HCT116 (cell line): ENCODE results near the gene CHL1. TPM values are rescaled to one million over a fixed set of nuclear protein-coding genes. Genes with fewer than 3 reads are reported as not detected.

Experiments
- ATAC-seq: fragments of 200-7000 bp; cut with Tn5 transposase; 2 replicates; pipeline ENCODE4 v1.9.1; 2020; ENCODE audit warnings: mild to moderate bottlenecking, moderate library complexity
- BruUV-seq: library from RNA; stranded (reverse); fragments of 400-500 nt; replicated peaks from 2 replicates; lab custom pipeline; 2021; lab: Mats Ljungman, UMichigan
- CTCF ChIA-PET: fragments of 300-600 bp; sonication (Branson Sonifier 250); formaldehyde crosslinking; loops from one replicate; lab custom pipeline; 2021; ENCODE audit warnings: antibody characterized with exemption; lab: Charles Lee
- POLR2A ChIA-PET: fragments of 300-600, 350-600 bp; sonication (Branson Sonifier 250); formaldehyde crosslinking; loops from one replicate; lab custom pipeline; 2021; ENCODE audit warnings: antibody characterized with exemption; lab: Charles Lee
- RAD21 ChIA-PET, 2 experiments: fragments of 300-600 bp; sonication (Branson Sonifier 250); formaldehyde crosslinking; loops; one replicate each; lab custom pipeline; 2023; ENCODE audit warnings: low total read pairs in 2 of 2; ENCODE audit not compliant: uncharacterized antibody in 2 of 2, unreplicated experiment in 2 of 2, low non-redundant PET in 1 of 2; lab: Charles Lee
- DNase-seq: peaks from one replicate; pipeline ENCODE4 v3.0.0-alpha.2; 2010; ENCODE audit warnings: low read depth, low spot score
- H2AFZ ChIP-seq: fragments of 200-600 bp; shearing (Covaris generic), sonication (generic); 2 replicates; pipeline ENCODE4 v1.6.1; 2017; ENCODE audit warnings: low read depth, mixed run types, mixed read lengths, antibody characterized with exemption, low read length; ENCODE audit not compliant: poor library complexity, severe bottlenecking
- H3K27ac ChIP-seq: 2 replicates; pipeline ENCODE4 v1.5.1; 2012; ENCODE audit warnings: low read depth, low read length
- H3K27me3 ChIP-seq: fragments of 200-600 bp; sonication (generic); 2 replicates; pipeline ENCODE4 v1.6.1; 2016; ENCODE audit warnings: mixed run types, low read length, mixed read lengths; ENCODE audit not compliant: insufficient read depth
- H3K36me3 ChIP-seq, 2 experiments: fragments of 200-500 bp in 1 of 2; fragments of 200-600 bp in 1 of 2; sonication (Bioruptor generic) in 1 of 2; sonication (generic) in 1 of 2; 2 replicates each; pipeline versions ENCODE4 v1.5.1 to v1.6.1; 2014 to 2016; ENCODE audit warnings: low read length in 2 of 2, inconsistent platforms in 1 of 2, mixed read lengths in 1 of 2, mixed run types in 1 of 2; ENCODE audit not compliant: insufficient read depth in 2 of 2, control insufficient read depth in 1 of 2
- H3K4me1 ChIP-seq, 2 experiments: fragments of 200-600 bp in 1 of 2; sonication (generic) in 1 of 2; 2 replicates each; pipeline versions ENCODE4 v1.5.1 to v1.6.1; 2012 to 2017; ENCODE audit warnings: low read length in 2 of 2, inconsistent platforms in 1 of 2, mild to moderate bottlenecking in 1 of 2, mixed read lengths in 1 of 2, mixed run types in 1 of 2, moderate library complexity in 1 of 2; ENCODE audit not compliant: insufficient read depth in 2 of 2, control insufficient read depth in 1 of 2
- H3K4me2 ChIP-seq: fragments of 200-600 bp; sonication (generic); 2 replicates; pipeline ENCODE4 v1.6.1; 2017; ENCODE audit warnings: mixed run types, low read length, mixed read lengths
- H3K4me3 ChIP-seq, 2 experiments: fragments of 200-600 bp in 1 of 2; sonication (generic) in 1 of 2; replicated peaks in 1 of 2; 2 replicates each; pipeline ENCODE4 v1.5.1; 2011 to 2016; ENCODE audit warnings: low read length in 2 of 2, control low read depth in 1 of 2, low read depth in 1 of 2, mild to moderate bottlenecking in 1 of 2, mixed read lengths in 1 of 2, mixed run types in 1 of 2
- H3K79me2 ChIP-seq: fragments of 200-600 bp; sonication (generic); 2 replicates; pipeline ENCODE4 v1.6.1; 2017; ENCODE audit warnings: mild to moderate bottlenecking, mixed run types, low read length, moderate library complexity, mixed read lengths; ENCODE audit not compliant: insufficient read depth
- H3K9ac ChIP-seq: fragments of 200-600 bp; sonication (generic); 2 replicates; pipeline ENCODE4 v1.6.1; 2016; ENCODE audit warnings: low read length, mixed read lengths
- H3K9me2 ChIP-seq: fragments of 200-600 bp; sonication (generic), shearing (Covaris generic); 2 replicates; pipeline ENCODE4 v1.6.1; 2017; ENCODE audit warnings: mixed run types, mild to moderate bottlenecking, moderate library complexity; ENCODE audit not compliant: insufficient read depth
- H3K9me3 ChIP-seq, 2 experiments: fragments of 200-500 bp in 1 of 2; fragments of 200-600 bp in 1 of 2; sonication (Bioruptor generic) in 1 of 2; sonication (generic) in 1 of 2; 2 replicates each; pipeline ENCODE4 v1.6.1; 2014 to 2017; ENCODE audit warnings: low read length in 2 of 2, mixed read lengths in 2 of 2, inconsistent platforms in 1 of 2, low read depth in 1 of 2, mild to moderate bottlenecking in 1 of 2, mixed run types in 1 of 2, moderate library complexity in 1 of 2; ENCODE audit not compliant: control insufficient read depth in 1 of 2, insufficient read depth in 1 of 2
- H4K20me1 ChIP-seq: fragments of 200-600 bp; sonication (generic), shearing (Covaris generic); 2 replicates; pipeline ENCODE4 v1.6.1; 2017; ENCODE audit warnings: mixed run types, mild to moderate bottlenecking, moderate library complexity; ENCODE audit not compliant: insufficient read depth
- CBX3 ChIP-seq: IDR thresholded peaks from 2 replicates; pipeline ENCODE4 v1.6.1; 2012; ENCODE audit warnings: low read depth
- CTCF ChIP-seq, 3 experiments: fragments of 200-600 bp in 1 of 3; sonication (generic) in 1 of 3; IDR thresholded peaks in 2 of 3; conservative IDR thresholded peaks in 1 of 3; 2 replicates each; pipeline ENCODE4 v1.5.1; 2012 to 2017; ENCODE audit warnings: low read depth in 2 of 3, low read length in 2 of 3, antibody characterized with exemption in 1 of 3, borderline replicate concordance in 1 of 3, control low read depth in 1 of 3, mild to moderate bottlenecking in 1 of 3, mixed read lengths in 1 of 3, mixed run types in 1 of 3, moderate library complexity in 1 of 3; ENCODE audit not compliant: insufficient read depth in 1 of 3
- ELF1 ChIP-seq: IDR thresholded peaks from 2 replicates; pipeline ENCODE4 v1.6.1; 2012; ENCODE audit warnings: low read depth, borderline replicate concordance
- EZH2 ChIP-seq: fragments of 200-600 bp; sonication (generic); IDR thresholded peaks from 2 replicates; pipeline ENCODE4 v1.6.1; 2017; ENCODE audit warnings: antibody characterized with exemption, mixed run types
- EZH2phosphoT487 ChIP-seq: fragments of 200-600 bp; IDR thresholded peaks from 2 replicates; pipeline ENCODE4 v1.6.1; 2018; ENCODE audit warnings: antibody characterized with exemption, borderline replicate concordance
- JUND ChIP-seq: IDR thresholded peaks from 2 replicates; pipeline ENCODE4 v1.6.1; 2012
- MAX ChIP-seq: IDR thresholded peaks from 2 replicates; pipeline ENCODE4 v1.6.1; 2012
- POLR2A ChIP-seq: IDR thresholded peaks from 2 replicates; pipeline ENCODE4 v1.7.0; 2011; ENCODE audit warnings: borderline replicate concordance; ENCODE audit not compliant: insufficient read depth, insufficient read length; ENCODE audit errors: extremely low read depth
- POLR2AphosphoS5 ChIP-seq: IDR thresholded peaks from 2 replicates; pipeline ENCODE4 v1.6.1; 2011; ENCODE audit warnings: mild to moderate bottlenecking, low read depth, low read length, moderate library complexity
- RAD21 ChIP-seq: IDR thresholded peaks from 2 replicates; pipeline ENCODE4 v1.6.1; 2012; ENCODE audit warnings: low read depth, mild to moderate bottlenecking
- REST ChIP-seq: IDR thresholded peaks from 2 replicates; pipeline ENCODE4 v1.6.1; 2012; ENCODE audit warnings: low read depth
- SIN3A ChIP-seq: IDR thresholded peaks from 2 replicates; pipeline ENCODE4 v1.6.1; 2012; ENCODE audit warnings: low read depth
- SP1 ChIP-seq: IDR thresholded peaks from 2 replicates; pipeline ENCODE4 v1.6.1; 2012; ENCODE audit warnings: low read depth
- SRF ChIP-seq: IDR thresholded peaks from 2 replicates; pipeline ENCODE4 v1.6.1; 2012; ENCODE audit warnings: low read depth
- TCF7L2 ChIP-seq: IDR thresholded peaks from 2 replicates; pipeline ENCODE4 v1.7.0; 2011; ENCODE audit warnings: borderline replicate concordance, inconsistent platforms; ENCODE audit not compliant: insufficient read depth, insufficient read length; ENCODE audit errors: extremely low read depth
- YY1 ChIP-seq: IDR thresholded peaks from 2 replicates; pipeline ENCODE4 v1.6.1; 2011; ENCODE audit warnings: low read length, low read depth, moderate library complexity, mild to moderate bottlenecking; ENCODE audit not compliant: insufficient replicate concordance; ENCODE audit errors: extremely low read depth
- ZBTB33 ChIP-seq: IDR thresholded peaks from 2 replicates; pipeline ENCODE4 v1.6.1; 2011; ENCODE audit warnings: mild to moderate bottlenecking, low read length, moderate library complexity; ENCODE audit not compliant: insufficient replicate concordance; ENCODE audit errors: extremely low read depth
- ZFX ChIP-seq: fragments of 450-650 bp; IDR thresholded peaks from 2 replicates; pipeline ENCODE4 v1.6.1; 2017
- ZNF274 ChIP-seq: fragments of 200-500 bp; sonication (Bioruptor generic); IDR thresholded peaks from 2 replicates; pipeline ENCODE4 v1.6.1; 2014; ENCODE audit warnings: mild to moderate bottlenecking, low read depth, low read length, inconsistent platforms
- intact Hi-C: fragments of 100-400 bp; cut with micrococcal nuclease; formaldehyde crosslinking; loops from 2 replicates; pipeline ENCODE4 v1.10.0; 2022
- total RNA-seq: library from RNA; stranded (reverse); gene quantifications from one replicate; pipeline ENCODE4 v1.2.1, GENCODE V29; 2021; ENCODE audit not compliant: unreplicated experiment
- TF ChIP-seq, protein P1 (sequence below): IDR thresholded peaks from 2 replicates; pipeline ENCODE4 v1.6.1; 2012

The CHL1 gene
- total RNA-seq, 1 experiment from 2014 or later, result not detected

GRCh38 chr3:420584-420983 lies 224.0 kb downstream of the CHL1 start:
- H3K9ac ChIP-seq, result no peak overlapping the region
- H3K4me2 ChIP-seq, result no peak overlapping the region
- peaks cover 10 to 27% of the 10 kb centered on the region in 2 experiments; a peak in 2 of 4 replicates for H3K9me3 ChIP-seq
- no peaks in the 10 kb centered on the region for H3K4me1 ChIP-seq
- ATAC-seq, result no peak
- no peaks in the 10 kb centered on the region for H3K36me3 ChIP-seq
- H3K4me3 ChIP-seq, result no peak overlapping the region
- ChIA-PET POLR2A (no interaction called here), RAD21 (no interaction called here), CTCF (no interaction called here)
- H3K27ac ChIP-seq, result no peak overlapping the region
- intact Hi-C loops, result no loop called here
- no peaks in the 10 kb centered on the region for H3K27me3 ChIP-seq
- TF ChIP-seq YY1 (no peak), EZH2phosphoT487 (no peak), ZNF274 (no peak), ZBTB33 (no peak), TCF7L2 (no peak), EZH2 (no peak), SP1 (no peak), POLR2AphosphoS5 (no peak), JUND (no peak), ELF1 (no peak), RAD21 (no peak), REST (no peak), SRF (no peak), SIN3A (no peak), CTCF (IDR thresholded peaks at IDR 0.05 in 2 of 3, conservative IDR thresholded peaks at IDR 0.05 in 1 of 3; ENCODE audit: borderline replicate concordance in 1 of 3, insufficient read depth in 1 of 3, low read depth in 2 of 3, low read length in 2 of 3) (no peak), MAX (no peak), ZFX (no peak), CBX3 (no peak), POLR2A (no peak)
- TF ChIP-seq, protein P1, sequence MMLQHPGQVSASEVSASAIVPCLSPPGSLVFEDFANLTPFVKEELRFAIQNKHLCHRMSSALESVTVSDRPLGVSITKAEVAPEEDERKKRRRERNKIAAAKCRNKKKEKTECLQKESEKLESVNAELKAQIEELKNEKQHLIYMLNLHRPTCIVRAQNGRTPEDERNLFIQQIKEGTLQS, result no peak
- H3K9me2 ChIP-seq, result no peaks in the 10 kb centered on the region
- BruUV-seq, result no TSS peak
- no peak for DNase-seq
- H4K20me1 ChIP-seq, result no peaks in the 10 kb centered on the region
- H3K79me2 ChIP-seq, result no peaks in the 10 kb centered on the region
- no peak overlapping the region for H2AFZ ChIP-seq
